Measurements from ENCODE around the gene ARHGAP28. TPM values are rescaled to one million over a fixed set of nuclear protein-coding genes. Genes with fewer than 3 reads are reported as not detected.

ARHGAP28 gene
- total and polyA plus RNA-seq, 3 donors from 2014 or later = 45.5 to 161 (median 76.8) TPM

- Histone ChIP-seq H3K4me3 (no peak overlapping the region), H3K36me3 (ENCODE audit: low read depth, missing control alignments) (no peaks in the 10 kb centered on the region), H3K27ac (no peak overlapping the region), H3K27me3 (no peaks in the 10 kb centered on the region), H3K9me3 (no peaks in the 10 kb centered on the region), H3K4me1 (peaks cover 3% of the 10 kb centered on the region)
- no peak for TF ChIP-seq POLR2A (IDR thresholded peaks at IDR 0.05)
- TF ChIP-seq CTCF (IDR thresholded peaks at IDR 0.05) = no peak
- no peak for DNase-seq
- 69 to 78% methylated on average over 2 of the region's 2 CpGs for WGBS, 2 donors
- intact Hi-C loops (cut with DNase I; ENCODE audit: low total_unique reads) = no loop called here
Observed at GRCh38 chr18:6747646-6748045, 18.1 kb downstream of the ARHGAP28 start.

- TF ChIP-seq POLR2A (IDR thresholded peaks at IDR 0.05) (no peak), CTCF (IDR thresholded peaks at IDR 0.05) (no peak)
- no peaks in the 10 kb centered on the region for H3K36me3 ChIP-seq (ENCODE audit: low read depth, missing control alignments)
- H3K4me1 ChIP-seq = peaks cover 3% of the 10 kb centered on the region
- no peak overlapping the region for H3K27ac ChIP-seq
- no peak for DNase-seq
- no peaks in the 10 kb centered on the region for H3K27me3 ChIP-seq
- intact Hi-C loops (cut with DNase I; ENCODE audit: low total_unique reads) = no loop called here
- no peak overlapping the region for H3K4me3 ChIP-seq
- no peaks in the 10 kb centered on the region for H3K9me3 ChIP-seq
- 79 to 85% methylated on average over 2 of the region's 2 CpGs for WGBS, 2 donors
Observed at GRCh38 chr18:6748241-6748640, 18.7 kb downstream of the ARHGAP28 start.

- H3K9me3 ChIP-seq = no peaks in the 10 kb centered on the region
- no peaks in the 10 kb centered on the region for H3K36me3 ChIP-seq (ENCODE audit: low read depth, missing control alignments)
- TF ChIP-seq CTCF (IDR thresholded peaks at IDR 0.05) (no peak), POLR2A (IDR thresholded peaks at IDR 0.05) (no peak)
- no peak overlapping the region for H3K27ac ChIP-seq
- WGBS, 2 donors = 74 to 100% methylated on average over 1 of the region's 1 CpG
- intact Hi-C loops (cut with DNase I; ENCODE audit: low total_unique reads) = no loop called here
- peaks cover 3% of the 10 kb centered on the region for H3K4me1 ChIP-seq
- no peaks in the 10 kb centered on the region for H3K27me3 ChIP-seq
- H3K4me3 ChIP-seq = no peak overlapping the region
- DNase-seq = no peak
Observed at GRCh38 chr18:6750411-6750810, 20.9 kb downstream of the ARHGAP28 start.

GRCh38 chr18:6751222-6751621 is 21.7 kb downstream of the ARHGAP28 start:
- Histone ChIP-seq H3K4me3 (no peak overlapping the region), H3K4me1 (peaks cover 3% of the 10 kb centered on the region), H3K27me3 (no peaks in the 10 kb centered on the region), H3K27ac (peak overlapping the region in 1 of 2 donors; percentile 84), H3K36me3 (ENCODE audit: low read depth, missing control alignments) (no peaks in the 10 kb centered on the region), H3K9me3 (no peaks in the 10 kb centered on the region)
- intact Hi-C loops (cut with DNase I; ENCODE audit: low total_unique reads) = no loop called here
- no peak for DNase-seq
- 49 to 69% methylated on average over 2 of the region's 2 CpGs for WGBS, 2 donors
- no peak for TF ChIP-seq POLR2A (IDR thresholded peaks at IDR 0.05)
- no peak for TF ChIP-seq CTCF (IDR thresholded peaks at IDR 0.05)

GRCh38 chr18:6752202-6752860 is 22.8 kb downstream of the ARHGAP28 start:
- no peak overlapping the region for H3K4me3 ChIP-seq
- intact Hi-C loops (cut with DNase I; ENCODE audit: low total_unique reads) = no loop called here
- peaks cover 3% of the 10 kb centered on the region for H3K4me1 ChIP-seq
- DNase-seq = no peak
- peak overlapping the region; percentile 6 to 84 for H3K27ac ChIP-seq
- H3K27me3 ChIP-seq = no peaks in the 10 kb centered on the region
- no peaks in the 10 kb centered on the region for H3K36me3 ChIP-seq (ENCODE audit: low read depth, missing control alignments)
- TF ChIP-seq CTCF (IDR thresholded peaks at IDR 0.05) = no peak
- TF ChIP-seq POLR2A (IDR thresholded peaks at IDR 0.05) = no peak
- 54 to 55% methylated on average over 6 of the region's 6 CpGs for WGBS, 2 donors
- H3K9me3 ChIP-seq = no peaks in the 10 kb centered on the region
